Epithelial cell of prostate (primary cell): ENCODE measurements around the gene SLC9A9.

Experiments
- DNase-seq: peaks from one replicate; pipeline ENCODE4 v3.0.0-alpha.2; 2011; ENCODE audit warnings: low read depth, low spot score
- H3K27ac ChIP-seq: fragments of 450-650 bp; 2 replicates; pipeline ENCODE4 v1.5.1; 2017; ENCODE audit warnings: mild to moderate bottlenecking

SLC9A9 gene

DNA sequence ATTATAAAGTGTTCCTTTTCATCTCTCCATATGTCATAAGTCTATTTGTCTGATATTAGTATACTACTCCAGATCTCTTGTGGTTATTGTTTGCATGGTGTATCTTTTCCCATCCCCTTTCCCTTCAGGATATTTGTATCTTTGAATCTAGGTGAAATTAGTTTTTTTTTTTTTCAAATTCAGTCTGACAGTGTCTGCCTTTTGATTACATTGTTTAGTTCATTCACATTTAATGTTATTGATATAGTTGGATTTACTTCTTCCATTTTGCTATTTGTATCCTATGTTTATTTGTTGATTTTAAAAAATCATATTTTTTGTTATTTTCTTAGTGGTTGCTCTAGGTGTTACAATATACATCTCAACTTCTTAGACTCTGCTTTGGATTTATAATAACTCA, 445.7 kb downstream of the SLC9A9 start:
- no peak overlapping the region for H3K27ac ChIP-seq
- DNase-seq, result no peak

DNA sequence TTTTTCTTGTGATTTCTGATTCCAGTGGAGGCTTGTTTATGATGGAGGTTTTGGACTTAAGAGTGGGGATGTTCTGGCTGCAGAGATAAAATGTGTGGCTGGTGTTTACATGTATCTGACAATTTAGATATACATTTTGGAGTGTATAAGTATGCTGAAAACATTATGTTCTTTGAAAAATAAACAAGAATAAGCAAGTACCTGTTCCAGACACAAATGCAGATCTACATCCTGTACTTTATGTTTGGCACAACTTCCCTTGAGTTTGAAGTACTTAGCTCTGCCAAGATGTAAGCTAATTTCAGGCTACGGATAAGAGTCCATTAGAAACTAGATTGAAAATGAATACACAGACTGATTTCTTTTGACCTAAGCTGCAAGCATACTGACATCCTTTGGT, 451.5 kb downstream of the SLC9A9 start:
- no peak for DNase-seq
- H3K27ac ChIP-seq, result no peak overlapping the region

DNA sequence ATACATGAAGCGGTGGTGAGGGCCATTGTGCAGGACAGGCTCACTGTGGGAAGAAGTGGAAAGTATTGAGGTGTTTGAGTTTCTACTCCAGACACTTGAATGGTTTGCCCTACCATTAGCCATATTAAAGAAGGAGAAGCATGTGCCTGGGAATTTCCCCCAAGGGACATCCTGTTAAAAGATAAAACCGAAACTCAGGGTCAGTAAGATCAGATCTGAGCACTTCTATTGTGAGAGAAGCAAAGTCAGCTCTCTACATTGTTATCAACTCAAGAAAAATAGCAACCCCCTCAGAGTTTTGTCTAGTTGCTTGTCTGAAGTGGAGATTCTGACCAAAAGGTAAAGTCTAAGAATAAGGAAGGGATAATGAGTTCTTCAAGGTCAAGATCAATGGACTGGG, 458.9 kb downstream of the SLC9A9 start:
- no peak overlapping the region for H3K27ac ChIP-seq
- no peak for DNase-seq

DNA sequence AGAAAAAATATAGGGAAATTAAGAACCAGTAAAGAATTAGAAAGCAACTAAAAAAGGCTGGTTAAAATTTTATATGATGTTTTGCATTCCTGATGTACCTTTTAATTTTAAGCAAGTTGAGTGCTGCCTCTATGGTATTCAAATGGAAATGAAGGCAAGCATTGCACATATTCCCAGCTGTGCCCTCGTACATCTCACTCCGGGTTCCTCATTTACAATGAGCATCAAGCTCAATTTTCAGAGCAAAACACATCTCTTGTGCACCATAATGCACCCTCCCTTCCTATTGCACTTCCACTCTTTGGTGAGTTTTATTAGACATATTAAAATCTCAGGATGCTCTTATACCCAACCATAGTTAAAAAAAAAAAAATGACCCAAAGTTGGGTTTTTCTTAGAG, 460.8 kb downstream of the SLC9A9 start:
- DNase-seq, result no peak
- H3K27ac ChIP-seq, result no peak overlapping the region

DNA sequence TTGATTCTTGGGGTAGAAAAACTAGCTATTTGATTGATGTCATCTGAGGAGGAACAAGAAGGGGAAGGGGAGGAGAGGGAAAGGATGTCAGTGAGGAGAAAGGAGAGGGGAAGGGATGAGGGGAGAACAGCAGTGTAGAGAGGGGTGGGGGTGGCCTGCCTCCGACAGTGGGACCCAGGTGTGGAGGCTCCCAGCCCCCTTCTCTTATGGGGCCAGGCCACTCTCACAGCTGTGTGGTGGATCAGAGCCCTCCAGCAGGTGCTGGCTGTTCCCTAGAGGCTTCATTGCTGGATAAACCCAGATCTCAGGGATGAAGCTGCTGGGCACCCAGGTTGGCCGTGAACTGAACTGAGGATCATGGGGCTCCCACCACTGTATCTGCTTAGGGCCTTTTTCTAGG, 464.2 kb downstream of the SLC9A9 start:
- no peak for DNase-seq
- no peak overlapping the region for H3K27ac ChIP-seq

DNA sequence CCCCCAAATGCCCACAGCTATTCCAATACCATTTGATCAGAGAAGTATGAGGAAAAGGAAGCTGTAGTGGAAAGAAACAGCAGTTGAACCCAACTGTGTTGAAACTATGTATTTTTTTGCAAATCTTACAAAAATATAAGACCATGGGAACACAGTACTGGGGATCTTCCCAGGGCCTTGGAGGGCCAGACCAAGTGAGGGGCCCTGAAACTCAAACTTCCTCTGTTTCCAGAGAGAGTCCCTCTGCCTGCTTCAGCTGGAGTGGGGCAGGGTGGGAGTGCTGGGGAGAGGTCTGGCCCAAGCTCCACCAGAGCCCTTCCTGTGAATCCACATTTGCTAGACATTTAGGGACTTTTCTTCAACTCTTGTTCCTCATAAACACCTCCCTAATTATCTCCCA, 464.8 kb downstream of the SLC9A9 start:
- no peak overlapping the region for H3K27ac ChIP-seq
- no peak for DNase-seq

DNA sequence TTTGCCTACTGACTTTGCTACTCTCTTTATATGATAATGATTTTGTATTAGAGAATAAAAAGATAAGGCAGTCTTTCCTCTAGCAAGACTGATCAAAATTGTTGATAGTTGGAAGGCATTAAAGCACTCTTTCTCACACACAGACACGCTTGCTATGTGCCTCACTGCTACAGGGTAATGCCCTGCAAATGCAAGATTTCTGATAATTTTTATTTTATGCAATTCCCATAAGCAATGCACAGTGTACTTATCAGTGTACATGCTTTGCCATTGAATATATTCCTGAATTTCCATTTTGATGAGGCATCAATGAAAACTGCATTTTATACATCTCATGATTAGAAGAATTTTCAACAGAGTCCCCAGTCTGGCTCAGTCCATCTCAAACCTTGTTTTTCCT, 465.5 kb downstream of the SLC9A9 start:
- no peak overlapping the region for H3K27ac ChIP-seq

DNA sequence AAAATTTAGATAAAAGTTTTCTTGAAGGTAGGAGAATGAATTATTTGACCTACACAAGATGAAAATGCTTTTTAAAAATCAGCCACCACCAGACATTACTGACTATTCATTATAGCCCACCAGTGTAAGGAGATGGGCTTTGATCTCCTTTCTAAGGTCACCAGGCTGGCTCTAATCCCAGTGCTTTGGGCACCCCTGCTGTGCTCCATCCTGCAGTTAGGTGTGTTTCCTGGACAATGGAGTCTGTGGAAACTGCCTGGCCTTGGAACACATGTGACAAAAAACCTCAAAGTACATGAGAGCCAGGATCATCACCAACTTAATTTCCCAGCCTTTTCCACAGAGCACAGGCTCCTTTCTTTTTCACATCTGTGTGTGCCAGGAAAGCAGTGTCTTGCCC, 467.8 kb downstream of the SLC9A9 start:
- DNase-seq, result no peak

More for the DNA sequence above, 465.5 kb downstream of the SLC9A9 start:
- DNase-seq, result no peak

DNA sequence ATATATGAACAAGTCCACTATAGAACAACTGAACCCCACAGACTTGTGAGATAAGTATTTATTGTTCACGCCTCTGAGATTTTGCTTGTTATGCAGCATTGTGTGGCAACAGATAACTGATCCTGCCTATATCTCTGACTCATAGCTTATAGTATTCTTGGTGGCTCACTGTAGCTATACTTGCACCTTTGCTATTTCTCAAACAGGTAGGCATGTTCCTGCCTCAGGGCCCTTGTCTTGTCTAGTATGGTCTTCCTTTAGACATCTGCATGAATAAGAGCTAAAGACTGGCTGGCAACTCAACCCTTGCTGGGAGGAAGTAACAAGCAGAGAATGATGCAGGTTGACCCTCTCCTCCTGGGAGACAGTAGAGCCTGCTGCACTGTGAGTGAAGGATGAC, 472.6 kb downstream of the SLC9A9 start:
- no peak overlapping the region for H3K27ac ChIP-seq
- no peak for DNase-seq

More for the DNA sequence above, 467.8 kb downstream of the SLC9A9 start:
- H3K27ac ChIP-seq, result no peak overlapping the region

DNA sequence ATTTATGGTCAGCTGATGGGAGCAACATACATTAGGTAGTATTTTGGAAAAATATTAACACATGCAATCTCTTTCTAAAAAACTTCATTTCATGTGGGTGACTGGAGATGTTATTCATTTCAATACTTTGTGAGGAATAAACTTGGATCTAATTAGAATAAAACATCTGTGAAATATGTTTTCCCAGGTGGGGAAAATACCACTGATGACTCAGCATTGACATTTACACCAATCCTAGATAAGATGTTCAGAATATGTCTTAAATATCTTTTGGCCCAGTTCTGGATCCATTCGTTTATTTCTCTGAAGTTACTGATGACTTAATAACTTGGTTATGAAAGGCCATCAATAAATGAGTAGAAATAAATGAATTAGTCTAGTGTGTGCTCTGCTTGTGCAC, 481.1 kb downstream of the SLC9A9 start:
- no peak overlapping the region for H3K27ac ChIP-seq
- no peak for DNase-seq

DNA sequence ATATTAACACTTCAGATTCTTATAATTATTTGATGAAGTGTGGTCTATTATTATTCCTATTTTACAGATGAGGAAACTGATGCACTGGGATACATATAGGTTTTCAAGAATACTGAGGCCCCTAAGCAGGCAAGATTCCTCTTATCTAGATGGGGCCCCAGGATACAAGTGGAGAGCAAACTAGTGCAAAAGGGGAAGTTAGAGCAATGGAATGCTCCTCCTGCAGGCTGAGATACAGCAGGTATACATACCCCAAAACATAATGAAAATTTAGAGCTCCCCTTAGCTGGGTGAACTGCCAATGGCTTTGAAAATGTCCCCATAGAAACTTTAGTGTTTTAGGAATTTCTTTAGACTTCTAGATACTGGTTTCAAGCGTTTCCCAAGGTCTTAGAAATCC, 481.6 kb downstream of the SLC9A9 start:
- DNase-seq, result no peak
- no peak overlapping the region for H3K27ac ChIP-seq

DNA sequence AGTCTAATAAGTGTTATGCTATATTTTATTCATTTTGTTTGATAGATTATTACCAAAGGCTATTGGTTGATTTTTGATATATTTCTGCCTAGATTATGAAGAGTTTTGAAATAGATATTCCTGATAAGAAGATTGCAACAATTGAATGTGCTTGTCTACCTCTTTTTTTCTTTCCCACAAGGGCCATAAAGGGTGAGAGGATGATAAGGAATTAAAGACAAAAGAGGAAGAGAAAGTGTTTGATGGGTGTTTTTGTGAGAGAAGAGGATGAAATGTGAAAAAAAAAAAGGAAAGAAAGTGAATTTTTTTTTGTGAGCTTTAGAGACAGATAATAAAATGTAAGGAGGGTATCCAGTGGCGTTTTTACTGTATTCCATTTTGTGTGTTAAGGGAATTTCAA, 484.3 kb downstream of the SLC9A9 start:
- no peak for DNase-seq
- H3K27ac ChIP-seq, result no peak overlapping the region

DNA sequence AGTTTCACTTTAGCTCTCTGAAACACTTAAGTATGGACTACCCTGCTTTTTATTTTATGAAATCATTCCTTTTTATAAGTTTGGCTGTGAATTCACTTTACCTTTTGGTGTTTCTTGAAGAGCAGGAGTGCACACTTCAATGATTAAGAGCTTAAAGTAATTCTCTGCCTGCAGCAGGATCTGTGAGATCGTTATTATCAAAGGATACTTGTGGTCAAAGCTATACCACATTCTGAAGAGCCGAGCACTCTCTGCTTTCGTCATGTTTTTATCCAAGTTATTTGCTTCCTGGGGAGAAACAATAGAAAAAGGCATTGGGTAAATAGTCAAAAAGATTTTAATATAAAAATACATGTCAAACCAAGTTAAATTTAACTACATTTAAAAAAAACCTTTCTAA, 485.0 kb downstream of the SLC9A9 start:
- no peak for DNase-seq

DNA sequence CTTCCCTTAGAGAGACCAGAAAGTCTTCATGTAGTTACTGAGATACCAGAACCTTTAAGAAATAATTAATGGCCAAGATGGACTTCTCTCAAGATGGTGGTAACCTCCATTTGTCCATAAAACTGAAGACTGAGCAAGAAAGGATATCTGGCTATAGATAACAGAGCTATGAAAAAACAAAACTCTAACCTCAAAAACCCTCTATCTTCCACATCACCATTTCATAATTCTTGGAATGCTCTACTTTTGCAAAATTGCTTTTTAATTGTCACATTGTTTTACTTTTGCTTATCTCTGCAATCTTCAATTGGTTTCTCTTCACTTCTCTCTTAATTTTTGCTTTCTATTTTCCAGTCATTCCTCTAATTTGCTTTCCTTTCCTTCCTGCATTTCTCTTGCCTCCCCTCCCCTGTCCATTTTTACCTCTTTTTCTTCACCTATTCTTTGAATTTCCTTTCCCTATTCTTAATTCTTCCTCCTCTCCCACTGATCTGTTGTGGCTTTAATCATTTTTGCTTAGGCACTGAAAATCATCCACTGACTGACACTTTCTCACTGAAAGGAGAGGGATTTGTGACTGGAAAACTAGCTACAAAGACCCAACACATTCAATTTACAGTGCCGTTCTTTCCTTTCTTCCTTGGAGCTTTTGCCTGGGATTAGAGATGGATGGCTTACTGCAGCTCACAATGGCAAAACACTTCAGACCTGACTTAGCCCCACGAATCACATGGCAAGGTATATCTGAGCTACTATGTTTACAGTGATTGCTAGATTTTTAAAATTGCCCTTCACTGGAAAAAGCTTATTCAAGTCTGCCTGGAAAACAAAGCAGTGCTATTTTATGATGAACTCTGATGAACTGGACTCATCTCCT, 485.9 kb downstream of the SLC9A9 start:
- no peak overlapping the region for H3K27ac ChIP-seq
- no peak for DNase-seq

More for the DNA sequence above, 485.0 kb downstream of the SLC9A9 start:
- no peak overlapping the region for H3K27ac ChIP-seq

DNA sequence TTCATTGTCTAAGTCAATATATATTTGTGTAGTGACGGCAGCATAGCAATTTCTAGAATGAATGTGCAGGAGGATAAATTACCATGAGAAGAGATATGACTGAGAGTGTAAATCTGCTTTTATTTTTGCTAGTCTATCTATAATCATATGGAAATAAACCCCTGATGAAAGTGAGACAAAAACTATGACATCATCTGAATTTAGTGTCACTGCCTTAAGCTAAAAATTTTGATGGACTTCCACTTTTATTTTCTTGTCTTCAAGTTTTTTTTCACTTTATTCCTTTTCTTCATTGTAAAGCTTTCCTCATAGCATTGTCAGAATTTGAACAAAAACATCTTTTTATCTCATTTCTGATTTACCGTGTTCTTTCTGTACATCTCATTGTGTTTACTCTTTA, 486.7 kb downstream of the SLC9A9 start:
- H3K27ac ChIP-seq, result no peak overlapping the region
- no peak for DNase-seq

DNA sequence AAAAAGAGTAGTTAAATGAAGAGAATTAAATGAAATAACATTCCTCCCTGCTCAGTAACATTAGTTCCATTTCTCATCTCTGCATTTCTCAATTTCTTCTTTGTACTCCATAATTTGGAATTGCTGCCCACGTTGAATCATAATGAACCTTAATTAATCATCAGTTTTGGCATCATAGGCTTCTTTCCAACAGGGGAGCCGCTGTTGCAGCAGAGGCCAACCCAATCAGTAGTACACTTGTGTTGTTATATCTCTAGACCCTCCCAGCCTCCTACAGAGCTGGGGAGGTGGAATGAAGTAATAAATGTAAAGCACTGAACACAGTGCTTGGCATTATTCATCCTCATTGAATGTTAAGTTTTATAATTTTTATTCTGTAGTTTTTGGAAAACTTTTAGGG, 488.0 kb downstream of the SLC9A9 start:
- no peak overlapping the region for H3K27ac ChIP-seq
- DNase-seq, result no peak

DNA sequence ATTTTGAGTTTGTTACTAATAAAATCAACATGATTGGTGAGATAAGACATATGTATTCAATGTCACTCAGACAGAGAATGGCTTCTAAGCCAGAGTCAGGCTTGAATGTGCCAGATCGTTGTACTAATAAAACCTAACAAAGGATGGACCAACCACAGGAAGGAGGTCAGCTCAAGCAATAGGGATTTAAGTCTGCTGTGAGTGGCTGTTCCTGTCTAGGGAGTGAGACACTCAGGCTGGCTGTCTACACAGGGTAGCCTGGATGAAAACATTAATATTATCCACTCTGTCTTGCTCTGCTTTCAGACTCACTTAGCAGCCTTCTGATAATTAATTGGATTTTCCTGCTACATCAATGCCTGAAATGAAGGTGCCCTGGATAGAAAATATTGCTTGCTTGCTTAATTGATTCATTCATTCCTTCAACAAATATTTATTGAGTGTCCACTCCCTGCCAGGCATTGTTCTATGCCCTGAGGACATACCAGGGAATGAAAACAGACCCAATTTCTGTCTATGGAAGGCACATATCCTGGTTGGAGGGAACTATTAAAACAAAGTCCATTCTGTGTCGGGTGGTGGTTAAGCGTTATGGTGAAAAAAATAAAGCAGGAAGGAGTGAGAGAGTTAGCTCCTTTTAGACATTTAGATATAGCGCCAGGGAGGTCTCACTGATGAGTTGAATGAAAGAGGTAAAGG, 489.3 kb downstream of the SLC9A9 start:
- H3K27ac ChIP-seq, result no peak overlapping the region
- DNase-seq, result no peak

DNA sequence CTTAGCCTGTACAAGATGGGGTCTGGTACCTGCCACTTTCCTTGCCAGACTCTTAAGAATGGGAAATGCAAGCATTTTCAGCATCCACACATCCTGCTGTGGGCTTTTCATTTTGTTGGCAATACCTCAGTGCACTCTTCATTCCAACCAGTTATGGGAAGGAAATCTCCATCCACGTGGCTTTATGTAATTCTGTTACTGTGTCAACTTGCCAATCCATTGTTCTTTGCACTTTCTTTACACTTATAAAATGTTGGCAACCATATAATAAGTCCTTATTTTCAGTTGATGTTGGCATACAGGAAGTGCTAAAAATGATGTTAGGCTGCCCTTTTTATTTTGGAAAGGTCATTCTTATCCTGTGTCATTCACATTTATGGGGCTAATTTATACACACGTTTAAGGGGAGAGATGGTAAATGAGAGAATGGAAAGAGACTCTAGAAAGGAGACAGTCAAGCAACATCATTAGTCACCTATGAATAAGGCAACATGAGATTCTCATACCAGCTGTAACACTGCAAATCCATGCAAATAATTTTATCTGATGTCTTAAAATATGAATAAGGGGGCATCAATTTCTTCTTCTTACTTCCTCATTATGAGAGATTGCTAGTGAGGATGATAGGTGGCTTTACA, 490.0 kb downstream of the SLC9A9 start:
- no peak for DNase-seq
- no peak overlapping the region for H3K27ac ChIP-seq

DNA sequence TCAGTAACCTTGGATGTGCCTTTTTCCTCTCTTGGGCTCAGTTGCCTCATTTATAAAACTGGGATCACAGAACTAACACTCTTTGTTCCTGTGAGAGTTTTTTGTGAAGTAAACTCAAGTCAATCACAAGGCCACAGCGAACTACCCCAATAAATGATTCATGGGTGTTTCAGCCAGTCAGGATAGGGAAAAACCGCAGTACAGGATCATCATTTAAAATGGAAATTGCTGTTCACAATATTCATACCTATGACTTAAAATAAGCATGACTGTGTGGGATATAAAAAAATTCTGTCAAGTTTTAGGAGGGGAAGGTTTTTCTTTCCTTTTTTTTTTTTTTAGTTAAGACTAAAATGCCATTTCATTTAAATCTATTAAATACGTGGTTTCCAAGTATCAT, 490.6 kb downstream of the SLC9A9 start:
- no peak for DNase-seq
- no peak overlapping the region for H3K27ac ChIP-seq

DNA sequence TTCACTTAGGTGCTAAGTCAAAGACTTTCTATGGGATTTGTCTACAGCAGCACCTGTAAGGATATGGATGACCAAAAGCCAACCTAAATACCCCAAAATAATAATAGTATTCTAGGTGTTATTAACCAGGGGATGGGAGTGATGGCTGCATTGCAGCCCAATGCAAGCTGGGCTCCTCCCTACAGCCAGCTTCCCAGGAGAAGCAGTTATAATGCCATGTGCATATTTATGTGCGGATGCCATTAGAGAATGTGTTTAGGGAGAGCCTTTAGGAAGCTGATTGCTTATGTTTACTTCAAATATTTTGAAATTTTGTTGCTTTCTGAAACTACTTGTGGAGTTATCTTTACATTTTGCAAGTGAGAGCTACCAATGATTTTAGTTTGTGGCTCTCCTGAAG, 491.4 kb downstream of the SLC9A9 start:
- H3K27ac ChIP-seq, result no peak overlapping the region
- no peak for DNase-seq

DNA sequence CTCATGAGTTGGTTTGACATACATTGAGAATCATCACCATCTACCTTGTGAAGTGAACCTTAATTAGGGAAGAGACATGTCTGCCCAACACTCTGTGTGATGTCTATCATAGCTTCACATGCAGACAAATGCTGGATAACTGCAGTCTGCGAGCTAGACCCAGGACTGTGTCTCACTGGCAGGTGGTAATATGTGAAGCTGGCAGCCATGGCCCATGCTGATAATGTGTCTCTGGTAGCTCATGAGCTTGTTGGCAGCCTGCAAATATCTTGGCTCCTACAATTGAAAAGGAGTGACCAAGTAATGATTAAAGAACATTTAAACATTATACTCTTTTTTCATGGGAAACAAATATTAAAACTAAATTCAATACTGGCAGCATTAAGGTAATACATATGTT, 493.9 kb downstream of the SLC9A9 start:
- no peak for DNase-seq
- H3K27ac ChIP-seq, result no peak overlapping the region
